Measurements from ENCODE around the gene RUFY2.
"Not testable (repeated sequence)": the region's sequence is repeated elsewhere in the genome, so short reads cannot be mapped to it uniquely, and the experiment has no call there.

RUFY2 gene

GRCh38 chr10:68406815-68407548, at the start of gene RUFY2:
TSS of gene RUFY2 (minus strand) at chr10:68407277. CDS start at chr10:68407189, 88 bp downstream.
- in situ Hi-C loops (cut with MboI; ENCODE audit: low sequenced_read_pairs): no loop called here

- in situ Hi-C loops (cut with MboI; ENCODE audit: low sequenced_read_pairs): not testable (repeated sequence)
These were observed 42.6 kb upstream of the RUFY2 start for GRCh38 chr10:68449698-68450097.

- in situ Hi-C loops (cut with MboI; ENCODE audit: low sequenced_read_pairs): no loop called here
These were observed 39.1 kb upstream of the RUFY2 start for GRCh38 chr10:68446179-68446578.

DNA sequence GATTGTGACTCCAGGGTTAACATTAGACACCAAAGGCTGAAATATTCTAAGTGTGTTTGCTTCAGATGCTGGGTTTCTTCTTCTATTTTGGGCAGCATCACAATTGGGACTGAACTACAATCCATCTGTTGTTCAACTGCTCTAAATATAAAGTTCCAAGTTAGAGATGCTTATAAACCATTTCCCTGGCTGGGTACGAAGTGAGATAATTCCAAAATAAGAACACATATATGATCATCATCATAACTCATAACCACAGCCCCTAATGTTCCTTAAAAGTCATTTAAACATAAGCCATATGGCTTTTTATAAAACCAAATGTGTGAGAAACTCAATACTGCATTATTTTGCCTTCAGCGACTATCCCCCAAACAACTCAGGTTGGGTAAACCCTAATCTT, 35.9 kb upstream of the RUFY2 start:
- in situ Hi-C loops (cut with MboI; ENCODE audit: low sequenced_read_pairs): no loop called here

GRCh38 chr10:68440898-68441297, 33.8 kb upstream of the RUFY2 start:
- in situ Hi-C loops (cut with MboI; ENCODE audit: low sequenced_read_pairs): no loop called here

GRCh38 chr10:68435803-68436202, 28.7 kb upstream of the RUFY2 start:
- in situ Hi-C loops (cut with MboI; ENCODE audit: low sequenced_read_pairs): no loop called here

GRCh38 chr10:68434657-68435056, 27.6 kb upstream of the RUFY2 start:
- in situ Hi-C loops (cut with MboI; ENCODE audit: low sequenced_read_pairs): no loop called here

GRCh38 chr10:68428396-68429104, 21.5 kb upstream of the RUFY2 start:
- in situ Hi-C loops (cut with MboI; ENCODE audit: low sequenced_read_pairs): no loop called here

- in situ Hi-C loops (cut with MboI; ENCODE audit: low sequenced_read_pairs): no loop called here
These were observed 17.5 kb upstream of the RUFY2 start for GRCh38 chr10:68424454-68425014.

DNA sequence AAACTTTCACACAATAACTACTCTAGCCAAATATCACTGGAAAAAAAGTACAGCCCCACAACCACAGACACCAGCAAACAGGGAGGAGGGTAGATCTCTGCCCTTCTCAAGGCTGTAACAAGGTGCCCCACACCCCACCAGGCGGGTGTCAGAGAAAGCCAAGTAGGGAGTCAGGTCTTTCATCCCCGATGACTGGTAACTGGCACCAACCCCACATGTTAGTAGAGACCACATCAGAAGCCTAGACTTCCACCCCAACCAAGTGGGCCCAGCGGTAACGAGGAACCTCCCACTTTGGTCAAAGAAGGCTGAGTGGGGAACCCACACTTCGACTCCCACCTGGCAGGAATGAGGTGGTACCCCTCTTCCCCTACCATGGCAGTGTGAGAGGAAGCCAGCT, 16.4 kb upstream of the RUFY2 start:
- in situ Hi-C loops (cut with MboI; ENCODE audit: low sequenced_read_pairs): no loop called here

- in situ Hi-C loops (cut with MboI; ENCODE audit: low sequenced_read_pairs): no loop called here
These were observed 12.3 kb upstream of the RUFY2 start for GRCh38 chr10:68419376-68419775.

- in situ Hi-C loops (cut with MboI; ENCODE audit: low sequenced_read_pairs): no loop called here
These were observed 1.9 kb upstream of the RUFY2 start for GRCh38 chr10:68408898-68409518.

DNA sequence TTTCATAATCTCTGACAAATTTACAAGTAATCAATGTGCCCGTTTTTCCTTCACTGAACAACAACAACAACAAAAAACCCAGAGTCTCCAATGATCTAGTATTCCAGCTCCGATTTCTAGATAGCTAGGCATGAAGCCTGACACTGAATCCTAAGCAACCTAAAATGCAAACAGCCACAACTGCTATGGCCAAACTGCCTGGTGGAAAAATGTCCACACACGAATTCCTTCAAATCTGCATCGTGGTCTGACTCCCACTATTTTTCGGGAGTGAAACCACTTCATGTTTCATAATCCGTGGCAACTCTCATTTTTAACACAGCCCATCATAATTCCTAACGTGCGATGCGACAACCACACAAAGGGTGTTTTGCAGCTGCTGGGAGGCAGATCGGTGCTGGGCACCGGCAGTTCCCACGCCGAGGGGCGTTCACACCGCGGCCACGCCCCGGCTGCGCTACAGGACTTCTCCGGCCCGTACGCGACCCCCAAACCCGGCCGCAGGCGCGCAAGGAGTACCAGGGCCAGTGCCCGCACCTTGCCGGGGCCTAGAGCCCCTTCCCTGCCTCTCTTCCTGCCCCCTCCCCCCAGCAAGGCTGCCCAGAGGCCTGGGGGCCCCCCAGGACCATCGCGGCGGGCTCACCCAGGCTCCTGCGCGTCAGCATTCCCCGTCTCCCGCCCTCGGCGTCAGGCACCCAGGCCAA, 814 bp downstream of the RUFY2 start:
- in situ Hi-C loops (cut with MboI; ENCODE audit: low sequenced_read_pairs): no loop called here

DNA sequence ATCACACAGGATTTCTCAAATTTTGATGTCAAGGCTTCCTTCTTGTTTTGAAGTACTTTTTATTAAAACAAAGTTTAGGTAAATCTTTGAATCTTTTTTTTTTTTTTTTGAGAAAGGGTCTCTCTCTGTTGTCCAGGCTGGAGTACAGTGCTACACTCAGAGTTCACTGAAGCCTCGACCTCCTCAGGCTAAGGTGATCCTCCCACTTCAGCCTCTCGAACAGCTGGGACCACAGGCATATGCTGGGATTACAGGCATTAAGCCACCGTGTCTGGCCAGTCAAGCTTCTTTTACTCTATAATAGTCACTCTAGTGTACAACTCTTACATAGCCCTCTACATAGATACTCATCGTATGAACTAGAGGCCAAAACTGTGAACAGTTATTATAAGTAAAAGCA, 3.4 kb downstream of the RUFY2 start:
- in situ Hi-C loops (cut with MboI; ENCODE audit: low sequenced_read_pairs): no loop called here

GRCh38 chr10:68402276-68402675, 4.8 kb downstream of the RUFY2 start:
- in situ Hi-C loops (cut with MboI; ENCODE audit: low sequenced_read_pairs): no loop called here

GRCh38 chr10:68397005-68397404, 10.1 kb downstream of the RUFY2 start:
- in situ Hi-C loops (cut with MboI; ENCODE audit: low sequenced_read_pairs): no loop called here

- in situ Hi-C loops (cut with MboI; ENCODE audit: low sequenced_read_pairs): no loop called here
These were observed 21.3 kb downstream of the RUFY2 start for GRCh38 chr10:68385740-68386139.

DNA sequence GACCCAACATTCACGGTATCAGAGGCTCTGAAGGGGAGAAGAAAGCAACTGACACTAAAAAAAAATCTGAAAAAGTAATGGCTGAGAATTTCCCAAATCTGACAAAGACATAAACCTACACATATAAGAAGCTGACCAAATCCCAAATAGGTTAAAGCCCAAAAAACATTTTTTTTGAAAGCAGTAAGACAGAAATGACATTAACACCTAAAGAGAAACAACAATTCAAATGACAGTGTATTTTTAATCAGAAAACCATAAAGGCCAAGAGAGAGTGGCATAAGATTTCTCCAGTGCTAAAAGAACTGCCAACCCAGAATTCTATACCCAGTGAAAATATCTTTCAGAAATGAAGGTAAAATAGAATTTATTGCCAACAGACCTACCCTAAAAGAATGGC, 35.5 kb downstream of the RUFY2 start:
- in situ Hi-C loops (cut with MboI; ENCODE audit: low sequenced_read_pairs): no loop called here

- in situ Hi-C loops (cut with MboI; ENCODE audit: low sequenced_read_pairs): no loop called here
These were observed 40.0 kb downstream of the RUFY2 start for GRCh38 chr10:68367121-68367520.

DNA sequence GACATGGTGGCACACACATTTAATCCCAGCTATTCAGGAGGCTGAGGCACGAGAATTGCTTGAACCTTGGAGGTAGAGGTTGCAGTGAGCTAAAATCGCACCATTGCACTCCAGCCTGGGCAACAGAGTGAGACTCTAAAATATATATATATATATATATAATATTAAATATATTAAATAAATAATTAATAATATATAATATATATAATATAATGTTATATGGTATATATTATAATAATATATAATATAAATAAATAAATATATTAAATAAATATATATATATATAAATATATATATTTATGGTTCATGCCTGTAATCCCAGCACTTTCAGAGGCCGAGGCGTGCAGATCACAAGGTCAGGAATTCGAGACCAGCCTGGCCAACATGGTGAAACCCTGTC, 40.5 kb downstream of the RUFY2 start:
- in situ Hi-C loops (cut with MboI; ENCODE audit: low sequenced_read_pairs): no loop called here

- in situ Hi-C loops (cut with MboI; ENCODE audit: low sequenced_read_pairs): no loop called here
These were observed 41.5 kb downstream of the RUFY2 start for GRCh38 chr10:68365611-68366010.
